Kidney (tissue), 14 donors: Measurements from ENCODE around the gene NDC80. TPM values are rescaled to one million over a fixed set of nuclear protein-coding genes. Genes with fewer than 3 reads are reported as not detected.
A peak's percentile ranks its signal among the peaks of the same experiment; 100 is the strongest.
"Not testable (repeated sequence)": the region's sequence is repeated elsewhere in the genome, so short reads cannot be mapped to it uniquely, and the experiment has no call there.

Experiments
- DNase-seq, 5 donors: peaks; one replicate each; pipeline ENCODE4 v3.0.0-alpha.2; 2013 to 2020
- FAIRE-seq: peaks from 2 replicates; lab custom pipeline; 2012; peaks lifted over from hg19 to GRCh38; lab: Jason Lieb, UNC
- H3K27ac ChIP-seq, 2 donors: one replicate each; pipeline ENCODE4 v1.7.0; 2013; ENCODE audit warnings: low read depth in 2 of 2, low read length in 2 of 2, inconsistent platforms in 1 of 2
- H3K27me3 ChIP-seq: one replicate; pipeline ENCODE4 v1.7.1; 2013; ENCODE audit warnings: low read length, inconsistent platforms; ENCODE audit not compliant: control insufficient read depth, insufficient read depth
- H3K36me3 ChIP-seq, 3 donors: one replicate each; pipeline versions ENCODE4 v1.7.0 to v1.7.1; 2013; ENCODE audit warnings: low read length in 3 of 3, control low read depth in 1 of 3, inconsistent platforms in 1 of 3; ENCODE audit not compliant: insufficient read depth in 3 of 3, control insufficient read depth in 2 of 3
- H3K4me1 ChIP-seq, 3 donors: one replicate each; pipeline versions ENCODE4 v1.7.0 to v1.7.1; 2013; ENCODE audit warnings: low read length in 3 of 3, inconsistent platforms in 1 of 3, low read depth in 1 of 3; ENCODE audit not compliant: control insufficient read depth in 2 of 3, insufficient read depth in 2 of 3
- H3K4me3 ChIP-seq, 3 donors: one replicate each; pipeline versions ENCODE4 v1.7.0 to v1.8.1; 2013; ENCODE audit warnings: low read length in 3 of 3, control low read depth in 1 of 3, inconsistent platforms in 1 of 3
- H3K9ac ChIP-seq, 3 donors: one replicate each; pipeline versions ENCODE4 v1.7.0 to v1.7.1; 2013; ENCODE audit warnings: low read length in 3 of 3, control low read depth in 1 of 3, inconsistent platforms in 1 of 3
- H3K9me3 ChIP-seq, 3 donors: one replicate each; pipeline versions ENCODE4 v1.7.0 to v1.7.1; 2013; ENCODE audit warnings: low read length in 3 of 3, control low read depth in 1 of 3, inconsistent platforms in 1 of 3; ENCODE audit not compliant: control insufficient read depth in 2 of 3, insufficient read depth in 1 of 3
- CTCF ChIP-seq: IDR thresholded peaks from 3 replicates; pipeline ENCODE4 v1.5.1; 2012; ENCODE audit warnings: mild to moderate bottlenecking, moderate library complexity, borderline replicate concordance; ENCODE audit not compliant: insufficient read depth; ENCODE audit errors: extremely low read depth
- intact Hi-C: fragments of 100-400 bp; cut with DNase I; formaldehyde crosslinking; loops from one replicate; pipeline ENCODE4 v1.11.1; 2022
- polyA plus RNA-seq: library from polyadenylated mRNA; stranded (reverse); fragments of 350-450 nt; fragmentation: Illumina TruSeq; extraction: RNeasy Lipid Tissue Mini Kit (QIAGEN cat#74804); gene quantifications from one replicate; pipeline ENCODE4 v1.2.3, GENCODE V29; 2014; ENCODE audit warnings: low read depth, low replicate concordance; ENCODE audit not compliant: insufficient read depth
- total RNA-seq: library from RNA; stranded (reverse); fragmentation: NEBNext Ultra II Directional; extraction: Animal tissue kit (Norgen Biotek cat#: 25700); gene quantifications from one replicate; pipeline ENCODE4 v1.2.1, GENCODE V29; 2021
- donor health status: control.
- donor health status: control.
- donor health status: control.
- donor health status: control.
- donor health status: control.
- donor health status: DM: yes; HTN: yes; CAD: no.
- donor health status: Normal renal cell carcinoma (clear cell type).

Gene NDC80
- total and polyA plus RNA-seq, 2 donors from 2014 or later, result 0.63 to 0.99 TPM

DNA sequence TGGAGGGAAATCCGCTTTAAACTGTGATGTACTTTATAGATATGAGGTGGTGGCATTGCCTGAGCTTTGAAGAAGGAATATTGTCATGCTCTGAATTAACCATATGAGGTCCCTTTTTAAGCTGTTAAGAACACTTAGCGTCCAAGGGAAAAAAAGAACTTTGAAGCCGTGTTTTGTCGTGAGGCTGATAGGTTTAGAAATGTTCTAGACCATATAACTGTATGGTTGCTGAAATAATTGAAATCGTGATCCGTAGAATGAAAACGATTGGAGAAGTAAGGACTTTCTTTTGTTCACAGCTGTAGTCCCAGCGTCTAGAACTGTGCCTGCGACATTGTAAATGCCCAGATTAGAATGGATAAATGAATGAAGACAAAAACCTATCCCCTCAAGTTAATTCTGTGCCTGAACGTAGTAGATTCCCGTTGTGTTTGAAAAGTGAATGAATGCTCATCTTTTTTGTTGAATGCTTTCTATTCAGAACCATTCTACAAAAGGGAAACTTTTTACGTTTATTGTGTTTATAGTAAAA lies 85.7 kb downstream of the NDC80 start:
- intact Hi-C loops, result no loop called here
- no peak for TF ChIP-seq CTCF
- Histone ChIP-seq H3K36me3 (no peaks in the 10 kb centered on the region), H3K27ac (peak overlapping the region in 1 of 2 donors; percentile 96), H3K9ac (peak overlapping the region; percentile 31 to 88 (median 85)), H3K27me3 (no peaks in the 10 kb centered on the region), H3K4me1 (peaks cover 0 to 10% (median 7%) of the 10 kb centered on the region in 3 donors), H3K9me3 (no peaks in the 10 kb centered on the region), H3K4me3 (peak overlapping the region; percentile 56 to 85 (median 74))
- DNase-seq (peak in 2 of 5 donors; percentile 22 to 39), FAIRE-seq (no peak)

DNA sequence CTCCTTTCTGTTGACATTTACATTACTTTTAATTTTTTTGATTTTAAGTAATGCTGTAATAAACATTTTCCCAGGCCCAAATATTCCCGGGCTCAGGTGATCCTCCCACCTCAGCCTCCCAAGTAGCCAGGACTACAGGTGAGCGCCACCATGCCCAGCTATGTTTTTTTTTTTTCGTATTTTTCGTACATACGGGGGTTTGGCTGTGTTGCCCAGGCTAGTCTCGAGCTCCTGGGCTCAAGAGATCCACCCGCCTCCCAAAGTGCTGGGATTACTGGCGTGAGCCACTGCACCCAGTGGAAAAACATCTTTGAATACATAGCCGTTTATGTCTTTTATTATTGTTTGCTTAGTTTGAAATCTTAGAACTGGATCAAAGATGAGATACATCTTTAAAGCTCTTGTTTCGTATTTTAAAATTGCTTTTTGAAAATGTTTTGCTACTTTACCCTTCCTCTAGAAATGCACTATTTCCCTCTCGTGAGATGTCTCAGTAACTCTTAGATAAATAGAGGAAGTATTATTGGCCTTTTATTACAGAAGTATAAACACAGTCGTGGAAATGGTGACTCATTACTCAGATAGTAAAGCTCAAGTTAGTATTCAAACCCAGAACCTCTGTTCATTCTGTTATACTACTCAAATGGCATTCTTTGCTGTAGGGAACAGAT lies 86.6 kb downstream of the NDC80 start:
- intact Hi-C loops, result no loop called here
- H3K27ac ChIP-seq, result peak overlapping the region in 1 of 2 donors; percentile 14
- FAIRE-seq (no peak), DNase-seq (peak in 2 of 5 donors; percentile 4 to 8)
- H3K36me3 ChIP-seq, result no peaks in the 10 kb centered on the region
- no peak overlapping the region for H3K9ac ChIP-seq
- TF ChIP-seq CTCF, result no peak
- no peaks in the 10 kb centered on the region for H3K9me3 ChIP-seq
- peak overlapping the region in 2 of 3 donors; percentile 27 to 85 for H3K4me3 ChIP-seq
- H3K4me1 ChIP-seq, result peaks cover 0 to 10% (median 7%) of the 10 kb centered on the region in 3 donors
- no peaks in the 10 kb centered on the region for H3K27me3 ChIP-seq

- H3K4me3 ChIP-seq, H3K36me3 ChIP-seq, H3K9me3 ChIP-seq, H3K27me3 ChIP-seq, FAIRE-seq, DNase-seq, intact Hi-C loops, H3K9ac ChIP-seq, H3K27ac ChIP-seq: not testable (repeated sequence)
- H3K4me1 ChIP-seq, result peaks cover 0 to 10% (median 7%) of the 10 kb centered on the region in 3 donors
These were observed 89.5 kb downstream of the NDC80 start for GRCh38 chr18:2660849-2661248.

- H3K9me3 ChIP-seq, H3K27me3 ChIP-seq, H3K9ac ChIP-seq, FAIRE-seq, intact Hi-C loops, H3K4me3 ChIP-seq, DNase-seq, H3K27ac ChIP-seq, H3K36me3 ChIP-seq: not testable (repeated sequence)
- H3K4me1 ChIP-seq, result peaks cover 0 to 10% (median 3%) of the 10 kb centered on the region in 3 donors
These were observed 90.9 kb downstream of the NDC80 start for GRCh38 chr18:2662288-2662687.
